Gastrocnemius medialis (tissue), 4 donors: ENCODE measurements around the gene RLN3.

Experiments used
- CTCF ChIP-seq, 5 experiments: fragments of 450-650 bp in 3 of 5; fragments of 200-600 bp in 2 of 5; sonication (generic) in 2 of 5; IDR thresholded peaks in 4 of 5; conservative IDR thresholded peaks in 1 of 5; 1 replicate in 4 of 5; 2 replicates in 1 of 5; pipeline ENCODE4 v1.5.1; 2016 to 2019; ENCODE audit warnings: antibody characterized with exemption in 5 of 5, mild to moderate bottlenecking in 3 of 5, moderate library complexity in 3 of 5
- POLR2A ChIP-seq, 2 donors: fragments of 450-650 bp; IDR thresholded peaks; one replicate each; pipeline ENCODE4 v1.6.1; 2017; ENCODE audit warnings: antibody characterized with exemption in 2 of 2, mild to moderate bottlenecking in 2 of 2, moderate library complexity in 2 of 2

GRCh38 chr19:13982773-13983172 lies 45.2 kb upstream of the RLN3 start:
- TF ChIP-seq POLR2A (IDR thresholded peaks at IDR 0.05) (no peak), CTCF (IDR thresholded peaks at IDR 0.05 in 4 of 5, conservative IDR thresholded peaks at IDR 0.05 in 1 of 5) (no peak)
